Measurements from ENCODE around the gene NME5.

- TF ChIP-seq CTCF (IDR thresholded peaks at IDR 0.05; ENCODE audit: low read depth, low read length, poor library complexity, severe bottlenecking) (no peak), EZH2phosphoT487 (IDR thresholded peaks at IDR 0.05; ENCODE audit: borderline replicate concordance, low read length) (no peak)
These were observed at the start of gene NME5 for GRCh38 chr5:138138949-138139780.
